ENCODE measurements around the gene BABAM1.

- no peak for TF ChIP-seq POLR2A (IDR thresholded peaks at IDR 0.05; ENCODE audit: low read depth, low read length)
- no peak for TF ChIP-seq POLR2AphosphoS5 (IDR thresholded peaks at IDR 0.05; ENCODE audit: low read depth, low read length)
- TF ChIP-seq TAF1 (IDR thresholded peaks at IDR 0.05; ENCODE audit: low read depth, low read length) = no peak
- TF ChIP-seq PAX5 (IDR thresholded peaks at IDR 0.05; ENCODE audit: insufficient read depth, low read length, severe bottlenecking) = no peak
Measured at GRCh38 chr19:17249887-17250548, 17.2 kb upstream of the BABAM1 start.

Data from GM12891 (cell line).